Activated T-helper 9 cell treated with anti-CD3 and anti-CD28 coated beads, Interleukin-2, amount 50 U/mL, for 16 hours (primary cell): ENCODE results near the gene EXD2.
"Not testable (repeated sequence)": the region's sequence is repeated elsewhere in the genome, so short reads cannot be mapped to it uniquely, and the experiment has no call there.

ENCODE experiments used
- DNase-seq: peaks from one replicate; pipeline ENCODE4 v3.0.0-alpha.2; 2020; ENCODE audit warnings: low read depth

The EXD2 gene

DNA sequence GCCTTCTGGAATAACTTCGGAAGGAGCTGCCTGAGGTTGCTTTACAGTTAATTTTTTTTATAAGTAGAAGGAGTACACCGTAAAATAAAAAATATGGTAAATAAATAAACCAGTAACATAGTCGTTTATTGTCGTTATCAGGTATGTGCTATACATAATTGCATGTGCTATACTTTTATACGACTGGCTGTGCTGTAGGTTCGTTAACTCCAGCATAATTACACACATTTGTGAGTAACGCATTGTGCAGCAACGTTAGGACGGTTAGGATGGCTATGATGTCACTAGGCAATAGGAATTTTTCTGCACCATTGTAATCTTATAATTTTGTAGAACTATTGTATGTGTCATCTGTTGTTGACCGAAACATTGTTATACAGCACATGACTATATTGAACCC lies 8.5 kb downstream of the EXD2 start:
- no peak for DNase-seq

DNA sequence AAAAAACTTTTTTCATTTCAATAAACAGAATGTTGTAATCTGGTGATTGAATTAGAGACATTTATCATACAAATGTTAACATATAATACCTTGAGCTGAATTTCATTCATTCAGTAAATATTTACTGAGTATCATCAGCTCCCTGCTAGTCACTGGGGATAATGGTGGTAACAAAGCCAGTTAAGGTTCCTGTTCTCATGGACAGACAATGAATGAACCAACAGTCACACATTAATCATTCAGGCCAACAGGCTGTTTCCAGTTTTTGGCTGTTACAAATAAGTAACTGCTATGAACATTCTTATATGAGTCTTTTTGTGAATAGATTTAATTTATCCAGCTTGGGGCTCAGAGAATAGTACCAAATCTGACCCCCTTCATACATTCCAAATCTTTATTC lies 13.5 kb downstream of the EXD2 start:
- DNase-seq: no peak

DNA sequence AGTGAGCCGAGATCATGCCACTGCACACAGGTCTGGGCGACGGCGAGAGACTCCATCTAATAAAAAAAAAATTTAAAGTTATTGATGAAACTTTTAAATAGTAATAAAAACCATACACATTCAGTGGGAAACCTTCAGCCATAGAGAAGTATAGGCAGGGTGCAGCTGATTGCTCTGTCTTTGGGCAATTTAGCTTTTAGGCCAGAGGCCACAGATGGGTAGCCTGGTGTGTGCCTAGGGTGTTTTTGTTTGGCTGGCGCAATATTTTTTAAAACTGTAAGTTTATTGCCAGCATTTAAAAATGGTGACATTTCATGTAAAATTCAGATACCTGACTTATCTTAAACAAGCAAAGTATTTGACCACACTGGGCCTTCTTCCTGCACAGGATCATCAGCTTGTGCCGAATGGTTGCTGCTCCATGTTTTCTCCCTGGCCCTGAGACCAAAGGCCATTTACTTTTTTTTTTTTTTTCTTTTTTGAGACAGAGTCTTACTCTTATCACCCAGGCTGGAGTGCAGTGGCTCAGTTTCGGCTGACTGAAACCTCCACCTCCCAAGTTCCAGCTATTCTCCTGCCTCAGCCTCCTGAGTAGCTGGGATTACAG lies 16.2 kb downstream of the EXD2 start:
- DNase-seq: no peak

- no peak for DNase-seq
These were observed 17.4 kb downstream of the EXD2 start for GRCh38 chr14:69208666-69209065.

DNA sequence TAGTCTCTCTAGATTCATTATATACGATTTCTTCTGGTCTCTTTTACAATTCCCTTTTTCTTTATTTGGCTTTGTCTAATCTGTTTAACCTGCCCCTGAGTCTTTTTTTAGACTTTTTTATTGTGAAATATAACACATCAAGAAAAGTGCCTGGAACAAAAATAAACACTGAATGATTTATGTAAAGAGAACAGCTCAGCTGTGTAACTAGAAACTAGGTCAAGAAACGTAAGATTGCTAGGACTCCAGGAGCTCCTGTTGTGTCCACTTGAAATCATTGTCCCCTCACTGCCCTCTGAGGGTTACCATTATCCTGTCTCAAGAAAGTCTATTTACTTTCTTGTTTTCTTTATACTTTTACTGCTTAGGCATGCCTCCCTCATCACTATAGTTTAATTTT lies 23.1 kb downstream of the EXD2 start:
- no peak for DNase-seq

DNA sequence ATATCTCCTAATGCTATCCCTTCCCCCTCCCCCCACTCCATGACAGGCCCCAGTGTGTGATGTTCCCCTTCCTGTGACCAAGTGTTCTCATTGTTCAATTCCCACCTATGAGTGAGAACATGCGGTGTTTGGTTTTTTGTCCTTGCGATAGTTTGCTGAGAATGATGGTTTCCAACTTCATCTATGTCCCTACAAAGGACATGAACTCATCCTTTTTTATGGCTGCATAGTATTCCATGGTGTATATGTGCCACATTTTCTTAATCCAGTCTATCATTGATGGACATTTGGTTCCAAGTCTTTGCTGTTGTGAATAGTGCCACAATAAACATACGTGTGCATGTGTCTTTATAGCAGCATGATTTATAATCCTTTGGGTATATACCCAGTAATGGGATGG lies 26.4 kb downstream of the EXD2 start:
- DNase-seq: not testable (repeated sequence)

- DNase-seq: no peak
These were observed 33.6 kb downstream of the EXD2 start for GRCh38 chr14:69224946-69225345.

DNA sequence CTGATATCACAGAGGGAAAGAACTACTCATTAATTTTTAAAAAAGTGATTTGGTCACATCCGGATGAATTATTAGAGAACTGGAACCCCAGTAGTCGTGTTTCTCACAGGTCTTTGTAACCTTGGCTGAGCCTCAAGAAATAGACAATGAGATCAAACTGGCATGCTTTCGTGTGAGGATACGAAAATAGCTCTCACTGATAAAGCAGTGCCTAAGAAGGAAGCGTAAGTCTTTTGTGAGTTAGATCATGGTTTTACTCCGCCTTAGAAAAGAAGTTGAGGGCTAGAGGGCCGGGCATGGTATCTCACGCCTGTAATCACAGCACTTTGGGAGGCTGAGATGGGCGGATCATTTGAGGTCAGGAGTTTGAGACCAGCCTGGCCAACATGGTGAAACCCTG lies 34.9 kb downstream of the EXD2 start:
- no peak for DNase-seq

DNA sequence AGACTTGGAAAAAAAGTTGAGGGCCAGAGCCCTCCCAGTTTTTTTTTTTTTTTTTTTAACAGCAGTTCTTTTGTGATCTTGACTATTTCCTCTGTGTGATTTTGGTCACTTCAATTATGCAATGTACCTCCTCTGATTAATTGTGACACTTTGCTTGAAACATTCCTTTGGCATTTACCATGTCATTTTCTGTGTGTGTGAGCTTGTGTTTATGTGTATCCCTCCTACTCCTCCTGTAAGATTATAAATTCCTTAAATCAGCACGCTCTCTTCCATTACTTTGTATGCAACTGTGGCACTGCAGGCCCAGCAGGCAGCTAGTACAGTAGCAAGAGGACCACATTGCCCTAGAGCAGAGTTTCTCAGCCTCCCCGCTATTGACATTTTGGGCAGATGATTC lies 35.4 kb downstream of the EXD2 start:
- DNase-seq: no peak

GRCh38 chr14:69231486-69231885 lies 40.2 kb downstream of the EXD2 start:
- no peak for DNase-seq

- no peak for DNase-seq
These were observed 41.1 kb downstream of the EXD2 start for GRCh38 chr14:69232388-69232787.

GRCh38 chr14:69234106-69234505 lies 42.8 kb downstream of the EXD2 start:
- no peak for DNase-seq

DNA sequence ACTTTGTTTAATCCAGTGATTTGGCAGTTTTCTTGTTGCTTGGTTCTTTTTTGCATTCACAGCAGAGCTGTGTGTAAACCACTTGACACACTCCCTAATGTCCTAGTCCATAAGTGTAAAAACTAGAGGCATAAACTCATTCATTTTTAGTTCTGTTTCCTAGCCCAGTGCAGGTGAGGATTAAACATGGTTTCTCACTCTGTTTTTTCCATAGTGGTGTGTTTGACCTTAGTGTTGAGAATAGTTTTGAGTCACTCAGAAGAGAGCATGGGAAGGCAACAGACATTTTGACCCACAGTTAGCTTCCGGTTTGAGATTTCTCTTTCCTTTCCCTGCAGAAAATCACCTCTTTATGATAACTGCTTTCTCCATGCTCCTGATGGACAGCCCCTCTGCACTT lies 44.4 kb downstream of the EXD2 start:
- DNase-seq: no peak

DNA sequence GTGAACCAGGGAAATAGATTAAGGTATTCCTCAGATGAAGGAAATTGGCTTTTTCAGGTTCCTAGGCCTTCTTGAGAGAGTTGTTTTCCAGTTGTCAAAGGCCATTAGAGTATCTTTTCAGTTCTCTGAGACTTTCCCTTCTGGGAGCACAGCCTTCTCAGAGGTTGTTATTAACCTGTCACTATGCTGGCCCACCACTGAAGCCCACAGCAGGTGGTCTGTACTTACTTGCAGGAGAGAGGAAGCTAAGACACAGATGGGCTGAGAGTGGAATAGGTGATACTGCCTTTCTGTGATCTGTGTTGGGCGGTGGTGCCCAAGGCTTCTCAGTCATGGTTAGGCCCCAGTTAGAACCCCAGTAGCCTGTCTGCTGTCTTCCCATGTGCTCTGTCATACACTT lies 45.8 kb downstream of the EXD2 start:
- no peak for DNase-seq

DNA sequence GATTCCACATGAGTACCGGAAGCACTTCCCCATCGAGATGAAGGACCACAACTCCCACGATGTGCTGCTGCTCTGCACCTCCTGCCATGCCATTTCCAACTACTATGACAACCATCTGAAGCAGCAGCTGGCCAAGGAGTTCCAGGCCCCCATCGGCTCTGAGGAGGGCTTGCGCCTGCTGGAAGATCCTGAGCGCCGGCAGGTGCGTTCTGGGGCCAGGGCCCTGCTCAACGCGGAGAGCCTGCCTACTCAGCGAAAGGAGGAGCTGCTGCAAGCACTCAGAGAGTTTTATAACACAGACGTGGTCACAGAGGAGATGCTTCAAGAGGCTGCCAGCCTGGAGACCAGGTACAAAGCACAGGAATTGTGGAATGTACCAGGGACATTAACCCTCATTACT lies 46.3 kb downstream of the EXD2 start:
- no peak for DNase-seq

GRCh38 chr14:69238883-69239282 lies 47.6 kb downstream of the EXD2 start:
- no peak for DNase-seq

- no peak for DNase-seq
These were observed 49.4 kb downstream of the EXD2 start for GRCh38 chr14:69240527-69241173.

DNA sequence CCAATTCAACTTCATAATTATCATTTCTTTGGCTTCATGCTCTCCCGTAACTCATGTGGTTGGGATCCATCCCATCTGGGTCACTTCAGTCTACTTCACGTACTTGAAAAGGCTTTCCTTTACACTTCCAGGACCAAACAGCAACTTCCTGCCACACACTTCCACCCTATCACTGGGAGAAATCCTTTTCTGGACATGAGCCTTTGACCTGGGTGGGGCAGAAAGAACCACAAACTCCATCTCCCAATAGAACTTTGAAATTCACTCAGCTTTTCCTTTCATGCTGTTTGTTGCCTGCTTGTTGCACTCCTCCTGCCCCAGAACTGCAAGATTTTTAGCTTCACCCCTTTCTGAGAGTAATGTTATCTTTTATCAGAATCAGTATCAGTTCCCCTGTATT lies 50.3 kb downstream of the EXD2 start:
- DNase-seq: no peak

- no peak for DNase-seq
These were observed 51.3 kb downstream of the EXD2 start for GRCh38 chr14:69242311-69243224.

- DNase-seq: no peak
These were observed 53.6 kb downstream of the EXD2 start for GRCh38 chr14:69244946-69245345.

DNA sequence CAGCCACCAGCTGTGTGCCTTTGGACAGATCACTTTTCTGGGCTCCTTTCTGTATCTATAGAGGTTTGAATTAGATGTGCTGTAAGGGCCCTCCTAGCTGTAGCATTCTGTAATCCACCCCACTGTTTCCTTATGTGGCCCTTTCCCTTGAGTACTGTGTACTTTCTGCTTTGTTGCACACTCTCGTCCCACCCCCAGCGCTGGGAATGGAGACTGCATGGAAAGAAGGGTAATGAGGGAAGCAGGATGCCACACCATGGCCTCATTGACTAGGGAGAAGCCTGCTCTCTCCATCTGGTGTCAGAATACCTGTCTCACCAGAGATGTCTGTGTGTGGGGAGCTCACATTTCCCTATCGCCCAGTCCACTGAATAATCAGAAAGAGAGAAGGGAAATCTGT lies 55.0 kb downstream of the EXD2 start:
- no peak for DNase-seq

GRCh38 chr14:69247676-69248440 lies 56.6 kb downstream of the EXD2 start:
- no peak for DNase-seq
